Activated naive CD4-positive, alpha-beta T cell treated with anti-CD3 and anti-CD28 coated beads, Interleukin-2, amount 10 ng/mL, durations not matched to agents 5 hours and 36 hours (primary cell): ENCODE measurements around the gene CPSF4. TPM values are rescaled to one million over a fixed set of nuclear protein-coding genes. Genes with fewer than 3 reads are reported as not detected.

Experiments
- total RNA-seq, 2 experiments: library from RNA; stranded (reverse); gene quantifications; one replicate each; pipeline ENCODE4 v1.2.3, GENCODE V29; 2021

Gene CPSF4
- total RNA-seq = 10 to 100 TPM; 61.2 to 63.5 TPM

DNA sequence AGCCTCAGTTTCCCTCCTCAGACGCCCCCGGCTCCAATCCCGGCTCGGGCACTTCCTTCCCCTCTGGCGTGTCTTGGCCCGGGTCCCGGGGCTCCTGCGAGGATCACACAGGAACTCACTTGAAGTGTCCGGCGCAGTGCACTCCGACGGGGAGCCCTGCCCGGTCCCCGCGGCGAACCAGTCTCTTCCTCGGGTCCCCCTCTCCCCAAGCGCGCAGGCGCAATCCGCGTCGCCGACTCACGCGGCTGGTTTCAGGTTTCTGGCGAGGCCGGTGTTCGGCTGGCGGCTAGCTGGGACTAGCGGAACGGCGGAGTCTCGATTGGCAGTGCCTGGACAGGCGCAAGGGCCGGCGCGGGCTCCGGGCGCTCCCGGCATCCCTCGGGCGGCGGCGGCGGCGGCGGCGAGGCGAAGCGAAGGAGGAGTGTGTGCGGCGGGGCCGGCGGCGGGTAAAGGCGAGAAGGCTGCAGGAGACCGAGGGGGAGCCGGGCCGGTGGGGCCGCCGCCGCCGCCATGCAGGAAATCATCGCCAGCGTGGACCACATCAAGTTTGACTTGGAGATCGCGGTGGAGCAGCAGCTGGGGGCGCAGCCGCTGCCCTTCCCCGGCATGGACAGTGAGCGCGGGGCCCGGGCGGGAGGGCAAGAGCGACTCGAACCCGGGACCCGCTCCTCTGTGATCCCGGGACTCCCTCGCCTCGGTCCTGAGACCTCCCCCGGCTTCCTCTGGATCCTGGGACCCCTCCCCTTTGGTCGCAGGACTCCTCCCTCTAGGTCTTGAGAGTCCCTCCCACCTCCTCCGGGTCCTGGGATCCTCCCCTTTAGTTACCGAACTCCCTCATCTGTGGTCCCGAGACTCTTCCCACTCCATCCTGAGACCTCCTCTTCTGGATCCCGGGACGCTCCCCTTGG, at the start of gene CPSF4, which contains the start of gene PTCD1:
TSS of gene CPSF4 (plus strand) at position 371 of the 908 bp plus-strand sequence. CDS start at position 511, 140 bp downstream.
TSS of gene PTCD1 (minus strand) at position 226 of the 908 bp plus-strand sequence. CDS start 3,556 bp downstream, outside the sequence.

DNA sequence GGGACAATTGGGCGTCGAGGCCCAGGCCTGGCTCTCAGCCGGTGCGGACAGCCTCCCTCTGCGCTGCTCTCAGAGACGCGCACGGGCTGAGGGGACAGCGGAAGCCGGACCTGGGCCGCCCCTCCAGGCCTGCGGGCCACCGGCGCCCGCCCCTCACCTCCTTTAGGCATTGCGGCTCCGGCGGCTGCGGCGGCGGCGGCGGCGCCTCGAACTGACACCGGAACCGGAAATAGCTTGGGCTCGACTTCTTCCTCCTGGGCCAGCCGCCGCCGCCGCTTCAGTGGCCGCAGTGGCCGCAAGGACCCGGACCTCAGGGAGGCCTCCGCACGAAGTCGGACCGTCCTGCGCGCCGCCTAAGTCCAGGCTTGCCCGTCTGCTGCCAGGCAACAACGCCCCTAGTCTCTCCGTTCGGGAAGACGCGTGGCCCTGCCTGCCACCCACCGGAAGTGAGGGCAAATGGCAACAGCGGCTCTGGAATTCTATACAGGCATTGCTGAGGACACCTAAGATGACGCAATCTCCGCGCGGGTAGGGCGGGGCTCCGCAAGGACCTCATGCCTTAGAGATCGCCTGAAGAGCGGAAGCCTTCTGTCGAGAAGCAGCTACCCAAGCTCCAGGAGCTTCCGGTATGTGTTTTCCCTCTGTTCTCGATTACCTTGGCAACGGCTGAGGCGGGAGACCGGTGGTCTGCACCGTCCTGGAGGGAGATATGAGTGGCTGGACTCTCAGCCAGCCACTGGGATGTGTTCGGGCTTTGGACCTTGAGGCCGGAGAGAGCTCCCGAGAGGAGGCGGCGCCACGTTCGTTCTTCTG, 30.2 kb upstream of the CPSF4 start, which contains the start of the genes BUD31 and PDAP1:
TSS of gene BUD31 (plus strand) at position 591 of the 813 bp plus-strand sequence. CDS start 2,124 bp downstream, outside the sequence.
TSS of gene PDAP1 (minus strand) at position 219 of the 813 bp plus-strand sequence. CDS start at position 170, 49 bp downstream.

GRCh38 chr7:99472561-99473314, 34.0 kb downstream of the CPSF4 start, which contains the start of gene ZNF789:
Gene ZNF789, plus strand, starts transcription at chr7:99472890. Its CDS starts 3,567 bp downstream, at chr7:99476457.

GRCh38 chr7:99499721-99500636, 61.2 kb downstream of the CPSF4 start, which contains the start of gene ZNF394:
Gene ZNF394, minus strand, starts transcription at chr7:99500281. Its CDS starts 188 bp downstream, at chr7:99500093.

DNA sequence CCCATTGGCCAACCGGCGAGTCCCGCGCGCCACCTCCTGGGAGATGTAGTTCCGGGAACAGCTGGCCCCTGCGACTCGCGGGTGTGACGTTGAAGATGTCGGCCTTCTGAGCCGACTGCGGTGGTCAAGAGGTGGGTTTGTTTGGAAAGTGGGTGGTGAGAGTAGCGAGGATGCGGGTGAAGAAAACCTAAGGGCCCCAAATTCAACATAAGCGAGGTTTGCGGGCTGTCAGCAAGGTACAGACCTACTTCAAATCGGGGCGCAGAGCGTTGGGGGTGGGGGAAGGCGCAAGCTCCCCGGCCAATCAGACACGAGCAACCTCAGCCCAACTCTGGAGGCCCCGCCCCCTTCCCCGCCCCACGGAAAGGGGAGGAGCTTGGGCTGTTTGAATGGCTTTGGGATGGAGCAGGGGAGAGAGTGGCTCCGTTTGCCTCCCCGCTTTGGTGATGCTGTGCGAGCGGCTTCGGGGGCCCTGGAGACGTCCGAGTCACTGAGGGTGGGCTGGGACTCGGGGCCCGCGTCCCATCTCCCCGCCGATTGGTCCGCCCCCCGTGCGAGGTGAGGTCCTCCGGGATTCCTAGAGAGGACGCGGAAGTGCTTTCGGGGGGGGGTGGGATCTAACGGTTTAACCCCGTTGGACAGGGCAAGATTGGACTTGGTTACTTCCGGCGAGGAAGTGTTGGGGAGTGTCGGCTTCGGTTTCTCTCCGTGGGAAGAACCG, 66.0 kb downstream of the CPSF4 start, which contains the start of gene ZKSCAN5:
TSS of gene ZKSCAN5 (plus strand) at position 60 of the 721 bp plus-strand sequence. CDS start 1,383 bp downstream, outside the sequence.

Other genes starting within 250 kb of the CPSF4 start
- not detected for gene KPNA7, start 230.8 kb upstream of the CPSF4 start, total RNA-seq
- not detected for gene MYH16, start 166.1 kb upstream of the CPSF4 start, total RNA-seq
- gene ARPC1A, start 113.0 kb upstream of the CPSF4 start, total RNA-seq = 10 to 100 TPM; 44.8 to 48.3 TPM
- gene ARPC1B, start 64.2 kb upstream of the CPSF4 start, total RNA-seq = 100 to 1,000 TPM; 348 to 354 TPM
- 10 to 100 TPM; 85.6 to 94.1 TPM for gene PDAP1, start 30.3 kb upstream of the CPSF4 start, total RNA-seq
- gene BUD31, start 30.0 kb upstream of the CPSF4 start, total RNA-seq = 10 to 100 TPM; 77.8 to 79.3 TPM
- 10 to 100 TPM in 1 of 2 experiments, 1 to 10 TPM in 1; 9.7 to 10.0 TPM for gene PTCD1, start 145 bp upstream of the CPSF4 start, total RNA-seq
- 100 to 1,000 TPM; 340 to 354 TPM for gene ATP5MF, start 27.2 kb downstream of the CPSF4 start, total RNA-seq
- 10 to 100 TPM; 23.8 to 26.8 TPM for gene ZNF789, start 33.9 kb downstream of the CPSF4 start, total RNA-seq
- gene ZNF394, start 61.3 kb downstream of the CPSF4 start, total RNA-seq = 10 to 100 TPM; 61.2 to 64.8 TPM
- 10 to 100 TPM; 11.2 to 11.8 TPM for gene ZKSCAN5, start 65.7 kb downstream of the CPSF4 start, total RNA-seq
- 1 to 10 TPM; 5.2 to 5.8 TPM for gene FAM200A, start 113.2 kb downstream of the CPSF4 start, total RNA-seq
- gene ZNF655, start 119.7 kb downstream of the CPSF4 start, total RNA-seq = 100 to 1,000 TPM; 109 to 111 TPM
- 1 to 10 TPM in 1 of 2 experiments, under 1 TPM in 1; 0.65 to 1.3 TPM for gene TMEM225B, start 159.3 kb downstream of the CPSF4 start, total RNA-seq
- gene ZSCAN25, start 178.0 kb downstream of the CPSF4 start, total RNA-seq = 10 to 100 TPM; 31.2 to 33.8 TPM
- not detected for gene CYP3A5, start 241.1 kb downstream of the CPSF4 start, total RNA-seq